Pancreas (tissue), 10 donors: ENCODE results near the gene SMYD3. TPM values are rescaled to one million over a fixed set of nuclear protein-coding genes. Genes with fewer than 3 reads are reported as not detected.

Experiments
- ATAC-seq, 4 donors: fragments of 200-7000 bp; cut with Tn5 transposase; one replicate each; pipeline versions ENCODE4 v1.8.0 to v1.9.1; 2020; ENCODE audit warnings: mild to moderate bottlenecking in 4 of 4, moderate library complexity in 4 of 4
- DNase-seq, 6 donors: peaks; one replicate each; pipeline ENCODE4 v3.0.0-alpha.2; 2020
- FAIRE-seq: peaks from 2 replicates; lab custom pipeline; 2012; peaks lifted over from hg19 to GRCh38; lab: Jason Lieb, UNC
- H3K27ac ChIP-seq, 4 donors: fragments of 200-600 bp; sonication (generic); 1 replicate in 3 of 4; 2 replicates in 1 of 4; pipeline versions ENCODE4 v1.5.0 to v1.8.0; 2020
- H3K27me3 ChIP-seq, 4 donors: fragments of 200-600 bp; one replicate each; pipeline ENCODE4 v1.8.0; 2021
- H3K36me3 ChIP-seq, 3 donors: fragments of 200-600 bp; sonication (generic) in 1 of 3; one replicate each; pipeline versions ENCODE4 v1.5.0 to v1.8.0; 2020 to 2021
- H3K4me1 ChIP-seq, 3 donors: fragments of 200-600 bp; one replicate each; pipeline ENCODE4 v1.8.0; 2021
- H3K4me3 ChIP-seq, 4 donors: fragments of 200-600 bp; sonication (generic) in 2 of 4; one replicate each; pipeline versions ENCODE4 v1.5.0 to v1.8.0; 2020 to 2021
- H3K9me3 ChIP-seq, 4 donors: fragments of 200-600 bp; one replicate each; pipeline ENCODE4 v1.8.0; 2021
- WGBS, 2 donors: extraction: QIAGEN DNeasy Blood & Tissue Kit; methylation state at CpG; one replicate each; pipeline ENCODE4 v1.1.7; 2013; 5-methylcytosine and 5-hydroxymethylcytosine counted together
- intact Hi-C, 3 donors: fragments of 100-400 bp; cut with DNase I; formaldehyde crosslinking; loops; one replicate each; pipeline versions ENCODE4 v1.11.1 to v1.14.2; 2022
- polyA plus RNA-seq, 2 donors: library from polyadenylated mRNA; stranded (reverse); fragments of 200-250 nt; gene quantifications; one replicate each; pipeline ENCODE4 v1.2.3, GENCODE V29; 2013
- total RNA-seq, 6 donors: library from RNA; stranded (reverse); fragmentation: NEBNext Ultra II Directional in 4 of 6; extraction: Animal tissue kit (Norgen Biotek cat#: 25700) in 4 of 6; gene quantifications; one replicate each; pipeline versions ENCODE4 v1.2.1 to v1.2.4, GENCODE V29; 2021 to 2023
- TF ChIP-seq, protein P1 (sequence below), 4 donors: fragments of 200-600 bp; sonication (generic) in 3 of 4; IDR thresholded peaks; one replicate each; pipeline versions ENCODE4 v1.5.0 to v1.8.0; 2021; ENCODE audit warnings: antibody characterized with exemption in 4 of 4
- donor health status: healthy with polysubstance abuse.
- donor health status: DM: no; HTN: no; CAD: no; lungs with moderate emphysema.
- donor health status: DM: no; HTN: no; CAD: no.
- donor health status: control.
- donor health status: control.
- donor health status: Bipolar disorder and iron deficiency.
- donor health status: DM: yes; HTN: yes; CAD: no.
- donor health status: DM: no; HTN: no; CAD: no.
- donor health status: DM: no; HTN: no; CAD: no.
- donor health status: DM: yes; HTN: yes; CAD: no.

SMYD3 gene
- total and polyA plus RNA-seq, 8 donors = 4.6 to 10.5 (median 6.7) TPM

GRCh38 chr1:246274186-246274585, 232.9 kb downstream of the SMYD3 start:
- intact Hi-C loops = no loop called here
- Histone ChIP-seq H3K4me1 (no peaks in the 10 kb centered on the region), H3K4me3 (no peak overlapping the region), H3K27ac (no peak overlapping the region), H3K36me3 (no peaks in the 10 kb centered on the region), H3K27me3 (no peaks in the 10 kb centered on the region), H3K9me3 (no peaks in the 10 kb centered on the region)
- WGBS, 2 donors = 82 to 91% methylated on average over 2 of the region's 2 CpGs
- no peak for ATAC-seq
- TF ChIP-seq, protein P1, sequence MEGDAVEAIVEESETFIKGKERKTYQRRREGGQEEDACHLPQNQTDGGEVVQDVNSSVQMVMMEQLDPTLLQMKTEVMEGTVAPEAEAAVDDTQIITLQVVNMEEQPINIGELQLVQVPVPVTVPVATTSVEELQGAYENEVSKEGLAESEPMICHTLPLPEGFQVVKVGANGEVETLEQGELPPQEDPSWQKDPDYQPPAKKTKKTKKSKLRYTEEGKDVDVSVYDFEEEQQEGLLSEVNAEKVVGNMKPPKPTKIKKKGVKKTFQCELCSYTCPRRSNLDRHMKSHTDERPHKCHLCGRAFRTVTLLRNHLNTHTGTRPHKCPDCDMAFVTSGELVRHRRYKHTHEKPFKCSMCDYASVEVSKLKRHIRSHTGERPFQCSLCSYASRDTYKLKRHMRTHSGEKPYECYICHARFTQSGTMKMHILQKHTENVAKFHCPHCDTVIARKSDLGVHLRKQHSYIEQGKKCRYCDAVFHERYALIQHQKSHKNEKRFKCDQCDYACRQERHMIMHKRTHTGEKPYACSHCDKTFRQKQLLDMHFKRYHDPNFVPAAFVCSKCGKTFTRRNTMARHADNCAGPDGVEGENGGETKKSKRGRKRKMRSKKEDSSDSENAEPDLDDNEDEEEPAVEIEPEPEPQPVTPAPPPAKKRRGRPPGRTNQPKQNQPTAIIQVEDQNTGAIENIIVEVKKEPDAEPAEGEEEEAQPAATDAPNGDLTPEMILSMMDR (IDR thresholded peaks at IDR 0.05) = no peak
- no peak for DNase-seq
- FAIRE-seq = no peak

GRCh38 chr1:246271516-246271915, 235.6 kb downstream of the SMYD3 start:
- Histone ChIP-seq H3K27me3 (no peaks in the 10 kb centered on the region), H3K4me3 (no peak overlapping the region), H3K9me3 (no peaks in the 10 kb centered on the region), H3K4me1 (no peaks in the 10 kb centered on the region), H3K27ac (no peak overlapping the region), H3K36me3 (no peaks in the 10 kb centered on the region)
- TF ChIP-seq, protein P1 (IDR thresholded peaks at IDR 0.05) = no peak
- FAIRE-seq = no peak
- no peak for ATAC-seq
- WGBS, 2 donors = 91 to 92% methylated on average over 4 of the region's 4 CpGs
- no peak for DNase-seq
- intact Hi-C loops = no loop called here

DNA sequence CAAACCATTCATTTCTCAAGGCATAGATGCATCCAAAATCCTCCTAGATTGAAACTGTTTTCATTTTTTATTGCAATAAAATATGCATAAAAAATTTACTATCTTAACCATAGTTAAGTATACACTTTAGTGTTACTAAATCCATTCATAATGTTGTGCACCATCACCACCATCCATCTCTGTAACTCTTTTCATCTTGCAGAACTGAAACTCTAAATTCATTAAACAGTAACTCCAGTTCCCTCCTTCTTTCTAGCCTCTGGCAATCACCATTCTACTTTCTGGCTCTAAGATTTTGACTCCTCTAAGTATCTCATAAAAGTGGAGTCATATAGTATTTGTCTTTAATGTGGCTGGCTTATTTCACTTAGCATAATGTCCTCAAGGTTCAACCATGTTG, 236.8 kb downstream of the SMYD3 start:
- no peak for ATAC-seq

GRCh38 chr1:246269466-246269865, 237.6 kb downstream of the SMYD3 start:
- H3K36me3 ChIP-seq = no peaks in the 10 kb centered on the region
- H3K27me3 ChIP-seq = no peaks in the 10 kb centered on the region
- H3K4me3 ChIP-seq = no peak overlapping the region
- TF ChIP-seq, protein P1 (IDR thresholded peaks at IDR 0.05) = no peak
- no peak overlapping the region for H3K27ac ChIP-seq
- no peaks in the 10 kb centered on the region for H3K4me1 ChIP-seq
- ATAC-seq (no peak), FAIRE-seq (no peak), DNase-seq (no peak)
- intact Hi-C loops = no loop called here
- H3K9me3 ChIP-seq = no peaks in the 10 kb centered on the region
- 95 to 97% methylated on average over 7 of the region's 7 CpGs for WGBS, 2 donors

More for the DNA sequence above, 236.8 kb downstream of the SMYD3 start:
- no peak for DNase-seq
- Histone ChIP-seq H3K36me3 (no peaks in the 10 kb centered on the region), H3K27me3 (no peaks in the 10 kb centered on the region), H3K9me3 (no peaks in the 10 kb centered on the region), H3K4me1 (no peaks in the 10 kb centered on the region), H3K27ac (no peak overlapping the region), H3K4me3 (no peak overlapping the region)
- intact Hi-C loops = no loop called here
- no peak for FAIRE-seq
- TF ChIP-seq, protein P1 (IDR thresholded peaks at IDR 0.05) = no peak

GRCh38 chr1:246267896-246268295, 239.2 kb downstream of the SMYD3 start:
- no peak for FAIRE-seq
- Histone ChIP-seq H3K27ac (no peak overlapping the region), H3K4me1 (no peaks in the 10 kb centered on the region), H3K9me3 (no peaks in the 10 kb centered on the region), H3K27me3 (no peaks in the 10 kb centered on the region), H3K36me3 (no peaks in the 10 kb centered on the region), H3K4me3 (no peak overlapping the region)
- no peak for DNase-seq
- intact Hi-C loops = no loop called here
- TF ChIP-seq, protein P1 (IDR thresholded peaks at IDR 0.05) = no peak
- ATAC-seq = no peak
- WGBS, 2 donors = 77 to 81% methylated on average over 5 of the region's 5 CpGs
